ENCODE results near the gene SDK2. TPM values are rescaled to one million over a fixed set of nuclear protein-coding genes. Genes with fewer than 3 reads are reported as not detected.

Gene SDK2
- total and polyA plus RNA-seq, 2 of the 4 experiments (the other 2 are of a cell fraction) = under 0.01 to 0.03 TPM

- H4K8ac ChIP-seq (ENCODE audit: low read depth in 2 of 2, low read length in 2 of 2) = no peak overlapping the region
- DNase-seq = no peak
- H2BK20ac ChIP-seq (ENCODE audit: low read depth, low read length) = no peak overlapping the region
- no peak overlapping the region for H2AK5ac ChIP-seq (ENCODE audit: low read depth, low read length)
- no peaks in the 10 kb centered on the region for H4K20me1 ChIP-seq (ENCODE audit: insufficient read depth, low read length)
- no peak overlapping the region for H3K27ac ChIP-seq (ENCODE audit: insufficient read depth, low read length)
- H3K4me2 ChIP-seq (ENCODE audit: low read depth, low read length) = no peak overlapping the region
- H3K9ac ChIP-seq (ENCODE audit: low read depth, low read length) = no peak overlapping the region
- H2BK5ac ChIP-seq (ENCODE audit: low read depth, low read length, poor library complexity, severe bottlenecking) = no peak overlapping the region
- ATAC-seq (ENCODE audit: low read depth) = no peak
- no peak overlapping the region for H2BK15ac ChIP-seq (ENCODE audit: low read depth, low read length)
- H4K91ac ChIP-seq (ENCODE audit: insufficient read depth, low read depth, low read length) = no peak overlapping the region
- H3K4me3 ChIP-seq (ENCODE audit: insufficient read depth, low read depth, low read length) = no peak overlapping the region
- H3K18ac ChIP-seq (ENCODE audit: low read depth, low read length) = no peak overlapping the region
- dilution Hi-C loops (cut with HindIII; ENCODE audit: low sequenced_read_pairs, unreplicated experiment) (no loop called here), in situ Hi-C loops (cut with MboI; ENCODE audit: low sequenced_read_pairs) (loop anchor here (25.0 kb wide), 1 partner anchor 270 kb away; the partner anchor contains the start of gene CPSF4L), intact Hi-C loops (cut with micrococcal nuclease) (no loop called here)
- H3K56ac ChIP-seq (ENCODE audit: extremely low read depth, insufficient read depth, low read length) = no peak overlapping the region
- H2BK120ac ChIP-seq (ENCODE audit: low read depth, low read length) = no peak overlapping the region
- ChIA-PET POLR2A (ENCODE audit: unreplicated experiment) (no interaction called here), CTCF (no interaction called here)
- H3K23ac ChIP-seq (ENCODE audit: low read depth, low read length) = no peak overlapping the region
- H3K4ac ChIP-seq (ENCODE audit: low read depth, low read length) = no peak overlapping the region
- H3K9me3 ChIP-seq (ENCODE audit: control insufficient read depth, insufficient read depth, low read length) = no peaks in the 10 kb centered on the region
- H3K9me1 ChIP-seq (ENCODE audit: insufficient read depth, low read length) = no peaks in the 10 kb centered on the region
- no TSS peak for BruUV-seq (replicated peaks)
- no peak overlapping the region for H3K14ac ChIP-seq (replicated peaks; ENCODE audit: low read depth, low read length)
- H2AK9ac ChIP-seq (replicated peaks; ENCODE audit: low read depth, low read length, poor library complexity) = no peak overlapping the region
- no peaks in the 10 kb centered on the region for H3K27me3 ChIP-seq (ENCODE audit: control insufficient read depth, insufficient read depth, low read length)
- no peak overlapping the region for H2AFZ ChIP-seq (replicated peaks; ENCODE audit: low read length, poor library complexity)
- no peaks in the 10 kb centered on the region for H3K4me1 ChIP-seq (ENCODE audit: control insufficient read depth, insufficient read depth, low read length)
- H4K5ac ChIP-seq (ENCODE audit: low read depth, low read length) = no peak overlapping the region
- 0% methylated on average over 2 of the region's 9 CpGs; no CpG with 5 or more reads in 1 of the 2 experiments for WGBS, 2 experiments (ENCODE audit: extremely low coverage in 2 of 2, insufficient read length in 1 of 2)
- H3K79me1 ChIP-seq (ENCODE audit: low read depth in 1 of 2, low read length in 2 of 2) = no peaks in the 10 kb centered on the region
- TF ChIP-seq BHLHE40 (IDR thresholded peaks at IDR 0.05; ENCODE audit: low read depth, low read length) (no peak), RCOR1 (IDR thresholded peaks at IDR 0.05; ENCODE audit: insufficient replicate concordance, low read length) (no peak), FOS (IDR thresholded peaks at IDR 0.05; ENCODE audit: low read depth, low read length) (no peak), CEBPB (IDR thresholded peaks at IDR 0.05; ENCODE audit: low read depth, low read length) (no peak), MAZ (IDR thresholded peaks at IDR 0.05; ENCODE audit: borderline replicate concordance, low read depth, low read length) (no peak), MXI1 (IDR thresholded peaks at IDR 0.05; ENCODE audit: borderline replicate concordance, low read depth, low read length) (no peak)
- TF ChIP-seq, protein P1, sequence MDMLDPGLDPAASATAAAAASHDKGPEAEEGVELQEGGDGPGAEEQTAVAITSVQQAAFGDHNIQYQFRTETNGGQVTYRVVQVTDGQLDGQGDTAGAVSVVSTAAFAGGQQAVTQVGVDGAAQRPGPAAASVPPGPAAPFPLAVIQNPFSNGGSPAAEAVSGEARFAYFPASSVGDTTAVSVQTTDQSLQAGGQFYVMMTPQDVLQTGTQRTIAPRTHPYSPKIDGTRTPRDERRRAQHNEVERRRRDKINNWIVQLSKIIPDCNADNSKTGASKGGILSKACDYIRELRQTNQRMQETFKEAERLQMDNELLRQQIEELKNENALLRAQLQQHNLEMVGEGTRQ (IDR thresholded peaks at IDR 0.05; ENCODE audit: low read depth, low read length) = no peak
- no peaks in the 10 kb centered on the region for H3K36me3 ChIP-seq (ENCODE audit: control insufficient read depth, insufficient read depth, low read length)
Measured at GRCh38 chr17:73532421-73532901, 111.8 kb downstream of the SDK2 start.
